Spleen (tissue), 11 donors: ENCODE measurements around the gene KIAA0753. TPM values are rescaled to one million over a fixed set of nuclear protein-coding genes. Genes with fewer than 3 reads are reported as not detected.

Experiments
- DNase-seq: peaks from one replicate; pipeline ENCODE4 v3.0.0-alpha.2; 2020
- H3K27ac ChIP-seq, 8 donors: fragments of 200-600 bp; sonication (generic) in 7 of 8; 1 replicate in 4 of 8; 2 replicates in 4 of 8; pipeline versions ENCODE4 v1.5.0 to v1.8.0; 2016 to 2021; ENCODE audit warnings: inconsistent platforms in 4 of 8, mild to moderate bottlenecking in 4 of 8, moderate library complexity in 1 of 8
- H3K27me3 ChIP-seq, 7 donors: fragments of 200-600 bp; sonication (generic) in 6 of 7; replicated peaks in 1 of 7; 1 replicate in 4 of 7; 2 replicates in 3 of 7; pipeline versions ENCODE4 v1.5.0 to v1.8.0; 2016 to 2021; ENCODE audit warnings: inconsistent platforms in 3 of 7, mild to moderate bottlenecking in 1 of 7
- H3K36me3 ChIP-seq, 6 donors: fragments of 200-600 bp; sonication (generic) in 5 of 6; 1 replicate in 4 of 6; 2 replicates in 2 of 6; pipeline versions ENCODE4 v1.5.0 to v1.8.0; 2016 to 2021; ENCODE audit warnings: inconsistent platforms in 2 of 6
- H3K4me1 ChIP-seq, 6 donors: fragments of 200-600 bp; sonication (generic) in 5 of 6; 1 replicate in 3 of 6; 2 replicates in 3 of 6; pipeline versions ENCODE4 v1.5.0 to v1.8.0; 2016 to 2021; ENCODE audit warnings: inconsistent platforms in 3 of 6
- H3K4me3 ChIP-seq, 8 donors: fragments of 200-600 bp; sonication (generic) in 7 of 8; 1 replicate in 4 of 8; 2 replicates in 4 of 8; pipeline versions ENCODE4 v1.5.0 to v1.8.0; 2016 to 2021; ENCODE audit warnings: inconsistent platforms in 4 of 8, mild to moderate bottlenecking in 4 of 8, moderate library complexity in 2 of 8
- H3K9me3 ChIP-seq, 8 donors: fragments of 200-600 bp; sonication (generic) in 7 of 8; 1 replicate in 4 of 8; 2 replicates in 4 of 8; pipeline versions ENCODE4 v1.5.0 to v1.8.0; 2016 to 2021; ENCODE audit warnings: inconsistent platforms in 4 of 8
- CTCF ChIP-seq, 11 experiments: fragments of 200-600 bp in 7 of 11; fragments of 450-650 bp in 4 of 11; sonication (generic) in 4 of 11; IDR thresholded peaks in 8 of 11; conservative IDR thresholded peaks in 3 of 11; 1 replicate in 7 of 11; 2 replicates in 4 of 11; pipeline versions ENCODE4 v1.4.0 to v1.8.0; 2016 to 2021; ENCODE audit warnings: antibody characterized with exemption in 11 of 11, inconsistent platforms in 4 of 11, mild to moderate bottlenecking in 1 of 11
- POLR2A ChIP-seq, 3 donors: fragments of 450-650 bp; IDR thresholded peaks; one replicate each; pipeline ENCODE4 v1.5.1; 2017; ENCODE audit warnings: antibody characterized with exemption in 3 of 3, mild to moderate bottlenecking in 1 of 3
- POLR2AphosphoS5 ChIP-seq, 3 donors: sonication (generic); formaldehyde crosslinking; IDR thresholded peaks; one replicate each; pipeline ENCODE4 v1.5.1; 2017; ENCODE audit warnings: antibody characterized with exemption in 3 of 3
- WGBS, 5 donors: extraction: QIAGEN DNeasy Blood & Tissue Kit in 3 of 5; methylation state at CpG; one replicate each; pipeline versions ENCODE4 v1.1.5 to v1.1.7; 2013 to 2018; 5-methylcytosine and 5-hydroxymethylcytosine counted together
- intact Hi-C: fragments of 100-400 bp; cut with DNase I; formaldehyde crosslinking; loops from one replicate; pipeline ENCODE4 v1.15.0; 2023; ENCODE audit warnings: low total_unique reads
- polyA plus RNA-seq, 3 donors: library from polyadenylated mRNA; stranded (reverse); fragments of 200-250 nt; gene quantifications; one replicate each; pipeline ENCODE4 v1.2.1, GENCODE V29; 2013
- total RNA-seq, 7 donors: library from RNA; depleted of rRNA in 3 of 7; stranded (reverse); fragments of >200 nt in 3 of 7; fragmentation: NEBNext Ultra II Directional in 4 of 7; extraction: Animal tissue kit (Norgen Biotek cat#: 25700) in 4 of 7; gene quantifications; one replicate each; pipeline versions ENCODE4 v1.1.0 to v1.2.1, GENCODE V29; 2016 to 2021
- donor health status: healthy with polysubstance abuse.
- donor health status: DM: no; HTN: no; CAD: no; lungs with moderate emphysema.
- donor health status: DM: no; HTN: no; CAD: no.
- donor health status: Bipolar disorder and iron deficiency.
- donor health status: healthy.
- donor health status: DM: no; HTN: no; CAD: no.
- donor health status: DM: yes; HTN: yes; CAD: no.

KIAA0753 gene
- total and polyA plus RNA-seq, 10 donors, result 4.2 to 21.8 (median 17.6) TPM

- peaks cover 0 to 1% (median 0%) of the 10 kb centered on the region in 6 donors for H3K4me1 ChIP-seq
- no peak overlapping the region for H3K4me3 ChIP-seq
- no peaks in the 10 kb centered on the region for H3K36me3 ChIP-seq
- H3K27ac ChIP-seq, result no peak overlapping the region
- no peak for DNase-seq
- no peaks in the 10 kb centered on the region for H3K9me3 ChIP-seq
- no peak for TF ChIP-seq POLR2A (IDR thresholded peaks at IDR 0.05)
- no peak for TF ChIP-seq CTCF (IDR thresholded peaks at IDR 0.05 in 8 of 11, conservative IDR thresholded peaks at IDR 0.05 in 3 of 11)
- TF ChIP-seq POLR2AphosphoS5 (IDR thresholded peaks at IDR 0.05), result no peak
- intact Hi-C loops, result no loop called here
- 58 to 93% (median 84%) methylated on average over 5 to 7 of the region's 7 CpGs for WGBS, 5 donors
- H3K27me3 ChIP-seq, result no peaks in the 10 kb centered on the region
Measured at GRCh38 chr17:6671431-6671830, 30.9 kb upstream of the KIAA0753 start.

GRCh38 chr17:6670999-6671398, 30.5 kb upstream of the KIAA0753 start:
- H3K9me3 ChIP-seq, result no peaks in the 10 kb centered on the region
- H3K27me3 ChIP-seq, result no peaks in the 10 kb centered on the region
- 77 to 94% (median 91%) methylated on average over 6 of the region's 6 CpGs for WGBS, 5 donors
- H3K27ac ChIP-seq, result no peak overlapping the region
- TF ChIP-seq POLR2AphosphoS5 (IDR thresholded peaks at IDR 0.05) (no peak), CTCF (IDR thresholded peaks at IDR 0.05 in 8 of 11, conservative IDR thresholded peaks at IDR 0.05 in 3 of 11) (no peak), POLR2A (IDR thresholded peaks at IDR 0.05) (no peak)
- intact Hi-C loops, result no loop called here
- H3K4me3 ChIP-seq, result no peak overlapping the region
- no peak for DNase-seq
- no peaks in the 10 kb centered on the region for H3K36me3 ChIP-seq
- H3K4me1 ChIP-seq, result peaks cover 0 to 6% (median 4%) of the 10 kb centered on the region in 6 donors

GRCh38 chr17:6670571-6670970, 30.1 kb upstream of the KIAA0753 start:
- DNase-seq, result no peak
- Histone ChIP-seq H3K36me3 (no peaks in the 10 kb centered on the region), H3K27ac (no peak overlapping the region), H3K4me1 (peaks cover 0 to 9% (median 6%) of the 10 kb centered on the region in 6 donors), H3K27me3 (no peaks in the 10 kb centered on the region), H3K4me3 (no peak overlapping the region), H3K9me3 (no peaks in the 10 kb centered on the region)
- WGBS, 5 donors, result 88 to 94% (median 92%) methylated on average over 8 of the region's 8 CpGs
- intact Hi-C loops, result no loop called here
- TF ChIP-seq POLR2A (IDR thresholded peaks at IDR 0.05) (no peak), CTCF (IDR thresholded peaks at IDR 0.05 in 8 of 11, conservative IDR thresholded peaks at IDR 0.05 in 3 of 11) (no peak), POLR2AphosphoS5 (IDR thresholded peaks at IDR 0.05) (no peak)

- no peak overlapping the region for H3K4me3 ChIP-seq
- WGBS, 5 donors, result 77 to 89% (median 86%) methylated on average over 10 of the region's 10 CpGs
- H3K36me3 ChIP-seq, result no peaks in the 10 kb centered on the region
- intact Hi-C loops, result loop anchor here (5.0 to 10.0 kb wide), 2 partner anchors 133 to 335 kb away; no protein-coding TSS in a partner anchor
- H3K4me1 ChIP-seq, result peaks cover 0 to 9% (median 6%) of the 10 kb centered on the region in 6 donors
- no peak overlapping the region for H3K27ac ChIP-seq
- H3K9me3 ChIP-seq, result no peaks in the 10 kb centered on the region
- no peak for DNase-seq
- no peak for TF ChIP-seq POLR2A (IDR thresholded peaks at IDR 0.05)
- TF ChIP-seq POLR2AphosphoS5 (IDR thresholded peaks at IDR 0.05), result no peak
- TF ChIP-seq CTCF (IDR thresholded peaks at IDR 0.05 in 8 of 11, conservative IDR thresholded peaks at IDR 0.05 in 3 of 11), result no peak
- H3K27me3 ChIP-seq, result no peaks in the 10 kb centered on the region
Measured at GRCh38 chr17:6669479-6670212, 29.1 kb upstream of the KIAA0753 start.
